ENCODE results near the gene PDXK.

PDXK gene

DNA sequence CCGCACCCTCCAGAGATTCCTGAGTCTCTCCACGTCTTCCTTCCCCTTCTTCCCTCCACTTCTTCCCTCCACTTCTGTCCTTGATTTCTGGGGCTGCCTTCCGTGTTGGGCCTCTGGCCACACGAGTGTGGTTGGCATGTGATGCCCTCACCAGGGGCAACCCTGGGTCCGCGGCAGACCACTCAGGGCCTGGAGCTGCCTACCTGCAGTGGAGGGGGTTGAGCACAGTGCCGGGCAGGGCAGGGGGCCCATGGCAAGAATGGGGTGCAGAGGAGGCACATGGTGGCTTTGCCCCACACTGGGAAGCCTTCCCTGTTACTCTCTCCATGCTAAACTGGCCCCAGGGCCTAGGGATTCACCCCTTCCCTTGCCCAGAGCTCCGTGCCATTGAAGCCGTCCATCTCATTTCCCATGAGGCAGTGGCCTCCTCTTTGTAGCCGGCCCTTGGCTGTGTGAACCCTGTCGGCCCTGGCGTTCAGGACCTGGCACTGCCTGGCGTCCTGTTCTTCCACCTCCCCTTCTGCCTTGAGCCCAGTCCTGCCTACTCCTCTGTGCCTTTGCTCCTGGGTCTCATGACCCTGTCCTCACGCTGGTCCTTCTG, 83.9 kb downstream of the PDXK start:
- Histone ChIP-seq H2AFZ (ENCODE audit: low read depth, low read length, severe bottlenecking) (no peak overlapping the region), H3K79me2 (ENCODE audit: insufficient read depth, low read length) (no peaks in the 10 kb centered on the region), H4K20me1 (ENCODE audit: low read depth, low read length) (no peaks in the 10 kb centered on the region), H3K36me3 (ENCODE audit: low read length) (no peaks in the 10 kb centered on the region), H3K27ac (ENCODE audit: low read depth, low read length) (no peak overlapping the region), H3K4me2 (ENCODE audit: low read depth, low read length, poor library complexity, severe bottlenecking) (no peak overlapping the region), H3K4me3 (ENCODE audit: insufficient read depth, low read length, poor library complexity, severe bottlenecking) (no peak overlapping the region), H3F3A (ENCODE audit: insufficient read depth) (peaks cover 8% of the 10 kb centered on the region), H3K9me2 (replicated peaks; ENCODE audit: insufficient read depth, low read length) (no peaks in the 10 kb centered on the region), H3K9me3 (ENCODE audit: insufficient read depth, low read length) (no peaks in the 10 kb centered on the region), H3K27me3 (ENCODE audit: low read length) (no peaks in the 10 kb centered on the region), H3K9ac (ENCODE audit: low read length) (no peak overlapping the region)
- TF ChIP-seq, protein P1, sequence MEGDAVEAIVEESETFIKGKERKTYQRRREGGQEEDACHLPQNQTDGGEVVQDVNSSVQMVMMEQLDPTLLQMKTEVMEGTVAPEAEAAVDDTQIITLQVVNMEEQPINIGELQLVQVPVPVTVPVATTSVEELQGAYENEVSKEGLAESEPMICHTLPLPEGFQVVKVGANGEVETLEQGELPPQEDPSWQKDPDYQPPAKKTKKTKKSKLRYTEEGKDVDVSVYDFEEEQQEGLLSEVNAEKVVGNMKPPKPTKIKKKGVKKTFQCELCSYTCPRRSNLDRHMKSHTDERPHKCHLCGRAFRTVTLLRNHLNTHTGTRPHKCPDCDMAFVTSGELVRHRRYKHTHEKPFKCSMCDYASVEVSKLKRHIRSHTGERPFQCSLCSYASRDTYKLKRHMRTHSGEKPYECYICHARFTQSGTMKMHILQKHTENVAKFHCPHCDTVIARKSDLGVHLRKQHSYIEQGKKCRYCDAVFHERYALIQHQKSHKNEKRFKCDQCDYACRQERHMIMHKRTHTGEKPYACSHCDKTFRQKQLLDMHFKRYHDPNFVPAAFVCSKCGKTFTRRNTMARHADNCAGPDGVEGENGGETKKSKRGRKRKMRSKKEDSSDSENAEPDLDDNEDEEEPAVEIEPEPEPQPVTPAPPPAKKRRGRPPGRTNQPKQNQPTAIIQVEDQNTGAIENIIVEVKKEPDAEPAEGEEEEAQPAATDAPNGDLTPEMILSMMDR (IDR thresholded peaks at IDR 0.05; ENCODE audit: insufficient read depth, low read length, poor library complexity, severe bottlenecking): no peak
- TF ChIP-seq EZH2phosphoT487 (conservative IDR thresholded peaks at IDR 0.05; ENCODE audit: low read length): no peak

DNA sequence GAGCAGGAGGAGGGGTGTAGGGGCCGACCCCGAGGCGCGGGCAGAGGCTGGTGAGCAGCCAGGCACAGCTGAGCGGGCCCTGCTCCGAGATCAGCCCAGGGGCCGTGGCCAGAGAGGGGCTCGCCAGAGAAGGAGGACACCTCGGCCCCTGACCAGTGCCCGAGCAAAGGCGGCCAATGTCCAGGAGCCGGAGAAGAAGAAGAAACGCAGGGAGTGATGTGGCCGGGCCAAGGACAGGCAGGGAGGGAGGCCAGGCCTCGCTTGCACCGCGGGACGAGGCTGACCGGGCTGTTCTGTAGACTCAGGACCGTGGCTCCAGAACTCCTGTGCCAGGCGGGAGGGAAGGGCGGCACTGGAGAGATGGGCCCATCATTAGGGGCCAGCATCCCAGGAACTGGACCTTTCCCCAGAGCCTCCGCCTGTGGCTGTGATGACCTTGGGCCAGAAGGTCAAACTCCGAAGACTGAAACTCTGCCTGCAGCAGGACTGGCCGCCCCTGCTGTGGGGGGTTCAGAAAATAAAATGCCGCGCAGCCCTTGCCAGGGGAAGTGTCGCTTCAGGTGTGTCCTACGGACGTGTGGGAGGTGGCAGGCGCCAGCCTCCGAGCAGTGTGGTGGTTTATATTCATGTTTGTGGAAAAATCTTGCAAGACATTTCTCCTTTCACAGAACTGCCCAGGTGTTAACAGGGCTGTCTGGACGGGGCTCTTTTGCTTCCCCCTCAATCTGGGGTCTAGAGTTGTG, 84.8 kb downstream of the PDXK start:
- H3K27ac ChIP-seq (ENCODE audit: low read depth, low read length): no peak overlapping the region
- no peaks in the 10 kb centered on the region for H3K9me2 ChIP-seq (replicated peaks; ENCODE audit: insufficient read depth, low read length)
- no peaks in the 10 kb centered on the region for H3K27me3 ChIP-seq (ENCODE audit: low read length)
- H3K4me2 ChIP-seq (ENCODE audit: low read depth, low read length, poor library complexity, severe bottlenecking): no peak overlapping the region
- no peak overlapping the region for H3K4me3 ChIP-seq (ENCODE audit: insufficient read depth, low read length, poor library complexity, severe bottlenecking)
- H2AFZ ChIP-seq (ENCODE audit: low read depth, low read length, severe bottlenecking): no peak overlapping the region
- no peaks in the 10 kb centered on the region for H3K36me3 ChIP-seq (ENCODE audit: low read length)
- no peaks in the 10 kb centered on the region for H4K20me1 ChIP-seq (ENCODE audit: low read depth, low read length)
- H3K9ac ChIP-seq (ENCODE audit: low read length): no peak overlapping the region
- no peaks in the 10 kb centered on the region for H3K79me2 ChIP-seq (ENCODE audit: insufficient read depth, low read length)
- H3F3A ChIP-seq (ENCODE audit: insufficient read depth): peaks cover 8% of the 10 kb centered on the region
- no peak for TF ChIP-seq EZH2phosphoT487 (conservative IDR thresholded peaks at IDR 0.05; ENCODE audit: low read length)
- TF ChIP-seq, protein P1 (IDR thresholded peaks at IDR 0.05; ENCODE audit: insufficient read depth, low read length, poor library complexity, severe bottlenecking): no peak
- H3K9me3 ChIP-seq (ENCODE audit: insufficient read depth, low read length): no peaks in the 10 kb centered on the region

DNA sequence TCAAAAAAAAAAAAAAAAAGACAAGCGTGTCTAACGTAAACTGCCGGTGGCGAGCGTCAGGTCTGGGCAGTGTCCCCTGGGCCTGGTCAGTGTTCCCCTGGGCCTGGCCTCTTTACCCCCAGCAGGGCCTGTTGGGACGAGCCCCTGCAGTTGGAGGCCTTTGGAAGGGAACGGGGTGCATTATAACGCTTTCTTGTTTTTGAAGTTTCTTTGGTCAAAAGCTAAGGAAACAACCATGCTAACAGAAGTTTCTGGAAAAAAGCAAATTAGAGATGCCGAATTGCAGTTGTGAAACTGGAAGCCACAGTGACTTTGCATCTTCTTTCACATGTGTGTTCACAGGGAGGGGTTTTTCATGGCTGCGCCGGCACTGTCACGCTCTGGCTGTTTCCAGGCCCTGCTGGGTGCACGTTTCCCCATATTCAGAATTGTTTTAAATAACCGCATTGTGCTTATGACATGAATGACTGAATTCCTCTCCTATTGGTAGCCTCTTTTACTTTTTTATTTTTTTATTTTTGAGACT, 86.4 kb downstream of the PDXK start:
- Histone ChIP-seq H3K4me2 (ENCODE audit: low read depth, low read length, poor library complexity, severe bottlenecking) (peak overlapping the region; percentile 53), H3K27me3 (ENCODE audit: low read length) (no peaks in the 10 kb centered on the region), H3F3A (ENCODE audit: insufficient read depth) (peaks cover 8% of the 10 kb centered on the region), H3K4me3 (ENCODE audit: insufficient read depth, low read length, poor library complexity, severe bottlenecking) (no peak overlapping the region), H3K27ac (ENCODE audit: low read depth, low read length) (peak overlapping the region; percentile 86), H3K9me3 (ENCODE audit: insufficient read depth, low read length) (no peaks in the 10 kb centered on the region), H3K79me2 (ENCODE audit: insufficient read depth, low read length) (no peaks in the 10 kb centered on the region), H2AFZ (ENCODE audit: low read depth, low read length, severe bottlenecking) (no peak overlapping the region), H3K9ac (ENCODE audit: low read length) (peak overlapping the region; percentile 29), H4K20me1 (ENCODE audit: low read depth, low read length) (no peaks in the 10 kb centered on the region), H3K36me3 (ENCODE audit: low read length) (no peaks in the 10 kb centered on the region), H3K9me2 (replicated peaks; ENCODE audit: insufficient read depth, low read length) (no peaks in the 10 kb centered on the region)
- TF ChIP-seq, protein P1 (IDR thresholded peaks at IDR 0.05; ENCODE audit: insufficient read depth, low read length, poor library complexity, severe bottlenecking): no peak
- no peak for TF ChIP-seq EZH2phosphoT487 (conservative IDR thresholded peaks at IDR 0.05; ENCODE audit: low read length)
